SK-N-MC (cell line): Measurements from ENCODE around the gene AVPI1.

Experiments used
- EZH2 ChIP-seq: fragments of 200-600 bp; sonication (generic); IDR thresholded peaks from one replicate; pipeline ENCODE4 v1.6.1; 2017; ENCODE audit warnings: antibody characterized with exemption
- FOXP2 ChIP-seq: optimal IDR thresholded peaks from 2 replicates; pipeline ENCODE3; 2011; ENCODE audit warnings: mild to moderate bottlenecking, moderate library complexity; ENCODE audit not compliant: insufficient read depth; ENCODE audit errors: extremely low read length, control extremely low read depth
- POLR2AphosphoS5 ChIP-seq: IDR thresholded peaks from 2 replicates; pipeline ENCODE4 v1.6.1; 2012; ENCODE audit warnings: mild to moderate bottlenecking, low read depth, low read length, borderline replicate concordance

DNA sequence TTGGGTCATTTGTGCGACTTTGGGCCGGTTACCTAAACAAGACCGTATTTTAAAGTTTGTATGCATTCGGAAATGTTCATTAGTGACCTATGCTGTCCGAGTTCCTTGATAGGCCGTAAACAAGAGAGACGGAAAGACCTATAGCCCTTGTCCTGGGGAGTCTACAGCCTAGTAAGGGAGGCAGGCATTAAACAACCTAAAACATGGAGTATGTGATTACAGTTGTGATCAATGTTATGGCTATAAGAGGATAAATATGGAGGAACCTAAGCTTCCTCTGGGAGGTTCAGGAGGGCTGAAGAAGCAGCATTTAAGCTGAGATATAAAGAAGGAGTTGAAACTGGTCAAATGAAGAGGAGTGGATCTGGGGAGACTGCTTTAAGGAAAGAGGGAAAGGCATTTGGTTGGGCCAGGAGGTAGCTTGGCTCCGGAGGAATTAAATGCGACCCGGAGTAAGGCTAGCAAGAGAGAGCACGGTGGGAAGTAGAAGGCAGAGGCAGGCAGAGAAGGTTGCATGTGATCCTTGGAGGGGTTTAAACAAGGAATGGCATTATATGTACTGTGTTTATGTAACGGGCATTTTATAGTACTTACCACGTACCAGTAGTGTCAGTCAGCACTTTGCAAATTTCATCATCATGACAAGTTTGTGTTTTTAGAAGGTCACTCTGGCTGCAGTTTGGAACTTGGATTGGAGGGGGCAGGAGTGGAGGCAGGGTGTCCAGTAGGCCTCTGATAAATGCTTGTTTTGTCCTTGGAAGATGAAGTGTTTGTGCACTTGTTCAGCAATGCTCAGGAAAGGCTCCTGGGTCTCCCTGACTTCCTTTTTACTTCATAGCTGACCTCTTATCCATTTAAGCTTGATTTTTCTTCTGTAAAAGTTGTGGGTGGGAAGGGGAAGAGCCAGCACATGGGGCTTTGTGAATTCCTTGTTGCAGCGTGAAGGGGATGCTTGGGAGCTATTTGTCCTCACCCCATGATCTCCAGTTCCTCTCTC lies 1.0 kb upstream of the AVPI1 start:
- TF ChIP-seq POLR2AphosphoS5 (no peak), EZH2 (no peak), FOXP2 (no peak)
